GM19395 (cell line): Measurements from ENCODE around the gene IFT57.

ENCODE experiments used
- ATAC-seq: cut with Tn5 transposase; IDR thresholded peaks from one replicate; pipeline ENCODE4 v1.9.1; 2021; ENCODE audit warnings: mild to moderate bottlenecking, moderate library complexity; ENCODE audit not compliant: unreplicated experiment

IFT57 gene

GRCh38 chr3:108221393-108221792 lies 831 bp downstream of the IFT57 start:
- ATAC-seq, result no peak

- ATAC-seq, result no peak
Observed at GRCh38 chr3:108219336-108219735, 2.9 kb downstream of the IFT57 start.

- no peak for ATAC-seq
Observed at GRCh38 chr3:108218811-108219210, 3.4 kb downstream of the IFT57 start.

GRCh38 chr3:108215871-108216270 lies 6.4 kb downstream of the IFT57 start:
- ATAC-seq, result no peak

- no peak for ATAC-seq
Observed at GRCh38 chr3:108209579-108209978, 12.6 kb downstream of the IFT57 start.

- ATAC-seq, result peak; percentile 96
Observed at GRCh38 chr3:108208831-108209230, 13.4 kb downstream of the IFT57 start.

- ATAC-seq, result no peak
Observed at GRCh38 chr3:108202834-108203233, 19.4 kb downstream of the IFT57 start.

- ATAC-seq, result peak; percentile 54
Observed at GRCh38 chr3:108202080-108202479, 20.1 kb downstream of the IFT57 start.

GRCh38 chr3:108201258-108201657 lies 21.0 kb downstream of the IFT57 start:
- ATAC-seq, result no peak

GRCh38 chr3:108200578-108200977 lies 21.6 kb downstream of the IFT57 start:
- ATAC-seq, result no peak

GRCh38 chr3:108200024-108200423 lies 22.2 kb downstream of the IFT57 start:
- no peak for ATAC-seq

- ATAC-seq, result no peak
Observed at GRCh38 chr3:108191394-108191793, 30.8 kb downstream of the IFT57 start.

GRCh38 chr3:108190346-108190745 lies 31.9 kb downstream of the IFT57 start:
- ATAC-seq, result no peak

GRCh38 chr3:108189440-108189839 lies 32.8 kb downstream of the IFT57 start:
- ATAC-seq, result no peak

- ATAC-seq, result no peak
Observed at GRCh38 chr3:108185536-108185935, 36.7 kb downstream of the IFT57 start.

- ATAC-seq, result no peak
Observed at GRCh38 chr3:108184824-108185223, 37.4 kb downstream of the IFT57 start.

- ATAC-seq, result no peak
Observed at GRCh38 chr3:108183971-108184370, 38.3 kb downstream of the IFT57 start.

- ATAC-seq, result no peak
Observed at GRCh38 chr3:108183181-108183580, 39.0 kb downstream of the IFT57 start.

- ATAC-seq, result no peak
Observed at GRCh38 chr3:108182339-108182738, 39.9 kb downstream of the IFT57 start.

- no peak for ATAC-seq
Observed at GRCh38 chr3:108181172-108181571, 41.1 kb downstream of the IFT57 start.

- ATAC-seq, result no peak
Observed at GRCh38 chr3:108180194-108180593, 42.0 kb downstream of the IFT57 start.

- no peak for ATAC-seq
Observed at GRCh38 chr3:108178676-108179075, 43.5 kb downstream of the IFT57 start.

- no peak for ATAC-seq
Observed at GRCh38 chr3:108177536-108177935, 44.7 kb downstream of the IFT57 start.

- no peak for ATAC-seq
Observed at GRCh38 chr3:108175352-108175751, 46.9 kb downstream of the IFT57 start.
